T1000 (cell line): ENCODE results near the gene ATP1A4.
"Not testable (repeated sequence)": the region's sequence is repeated elsewhere in the genome, so short reads cannot be mapped to it uniquely, and the experiment has no call there.

Source experiments
- DNase-seq: peaks from one replicate; lab custom pipeline; 2025; ENCODE audit warnings: mixed read lengths; lab: John Stamatoyannopoulos, UW

ATP1A4 gene

DNA sequence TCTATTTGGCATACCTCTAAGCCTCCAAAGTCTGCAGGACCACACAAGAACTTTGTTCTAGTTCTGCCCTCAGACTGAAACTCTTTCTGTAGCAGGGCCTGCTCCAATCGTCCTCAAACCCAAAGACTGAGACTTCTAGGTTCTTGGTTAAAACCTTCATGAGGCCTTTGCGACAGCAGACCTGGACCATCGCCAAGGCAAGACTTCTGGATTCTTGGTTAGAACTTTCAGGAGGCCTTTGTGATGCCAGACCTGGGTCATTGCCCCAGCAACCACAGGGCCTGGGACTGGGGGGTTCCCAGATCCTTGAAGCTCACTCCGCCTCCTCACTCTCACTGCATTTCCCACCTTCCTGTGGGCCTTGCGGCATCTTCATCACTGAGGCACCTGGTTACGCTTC lies at the start of gene ATP1A4:
Gene ATP1A4 (plus strand): TSS at position 301 of the 400 bp plus-strand sequence. CDS start 438 bp downstream, outside the sequence.
- DNase-seq = no peak

DNA sequence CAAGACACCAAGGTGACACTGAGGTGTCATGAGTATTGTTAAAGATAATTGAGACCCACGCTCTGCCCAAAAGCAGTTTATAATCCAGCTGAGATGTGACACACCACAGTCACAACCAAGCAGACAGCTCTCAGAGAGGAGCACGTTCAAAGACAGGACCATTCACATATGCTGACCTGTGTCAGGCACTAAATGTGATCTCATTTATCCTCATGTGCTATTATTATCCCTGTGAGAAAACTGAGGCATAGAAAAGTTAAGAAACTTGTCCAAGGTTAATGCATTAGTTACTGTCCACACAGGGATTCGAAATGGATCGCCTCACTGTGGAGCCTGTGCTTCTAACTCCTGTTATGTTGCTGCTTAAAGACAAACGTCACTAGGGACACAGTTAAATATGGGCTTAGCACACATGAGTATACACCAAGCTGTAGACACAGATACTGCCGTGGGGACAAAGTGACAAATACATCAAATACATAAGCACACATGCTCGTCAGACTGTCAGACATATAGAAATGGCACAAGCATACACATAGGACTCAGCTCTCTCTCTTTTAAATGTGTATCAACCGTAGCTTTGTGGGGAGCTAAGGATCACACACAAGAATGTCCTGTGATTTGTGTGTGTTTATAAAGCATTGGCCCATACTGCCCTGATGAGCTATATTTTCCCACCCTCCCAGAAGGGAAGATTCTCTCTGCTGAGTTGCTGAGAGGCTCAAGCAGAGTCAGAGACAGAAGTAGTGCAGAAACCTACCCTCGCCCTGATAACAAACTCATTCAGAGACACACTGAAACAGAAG lies 49.5 kb upstream of the ATP1A4 start:
- no peak for DNase-seq

- no peak for DNase-seq
Observed at GRCh38 chr1:160103658-160104408, 47.6 kb upstream of the ATP1A4 start.

DNA sequence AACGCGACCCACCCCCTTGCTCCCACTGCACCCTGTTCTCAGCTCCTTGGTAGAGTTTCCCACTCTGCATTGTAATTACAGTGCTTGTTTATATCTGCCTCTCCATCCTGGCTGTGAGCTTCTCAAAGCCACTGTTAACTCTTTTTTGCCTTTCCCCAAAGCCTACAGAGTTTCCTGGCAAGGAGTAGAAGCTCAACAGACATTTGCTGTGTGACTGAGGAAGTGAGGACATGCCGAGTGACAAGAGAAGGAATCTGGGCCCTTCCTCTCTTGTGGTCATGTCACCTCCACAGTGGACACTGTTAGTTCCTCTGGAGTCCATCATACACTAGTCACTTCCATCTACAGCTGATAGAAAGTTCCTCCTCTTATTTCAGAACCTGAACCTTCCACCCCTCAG lies 46.9 kb upstream of the ATP1A4 start:
- no peak for DNase-seq

GRCh38 chr1:160105155-160105554 lies 46.2 kb upstream of the ATP1A4 start:
- DNase-seq = no peak

DNA sequence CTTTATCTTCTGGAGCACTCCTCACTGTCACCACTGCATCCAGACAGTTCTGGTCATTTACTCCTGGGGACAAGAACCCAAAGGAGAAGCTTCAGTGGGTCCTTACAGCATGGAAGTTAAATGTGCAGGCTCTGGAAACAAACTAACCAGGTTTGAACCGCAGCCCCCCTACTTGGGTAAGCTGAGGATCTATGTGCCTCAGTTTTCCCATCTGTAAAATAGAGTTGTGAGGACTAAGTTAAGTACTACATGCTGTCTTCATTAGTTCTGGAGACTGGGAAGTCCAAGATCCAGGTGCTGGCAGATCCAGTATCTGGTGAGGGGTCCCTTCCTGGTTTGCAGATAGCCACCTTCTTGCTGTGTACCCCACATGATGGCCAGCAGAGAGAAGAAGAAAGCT lies 43.9 kb upstream of the ATP1A4 start:
- no peak for DNase-seq

- DNase-seq = no peak
Observed at GRCh38 chr1:160108888-160109662, 42.3 kb upstream of the ATP1A4 start.

- no peak for DNase-seq
Observed at GRCh38 chr1:160109686-160110085, 41.7 kb upstream of the ATP1A4 start.

DNA sequence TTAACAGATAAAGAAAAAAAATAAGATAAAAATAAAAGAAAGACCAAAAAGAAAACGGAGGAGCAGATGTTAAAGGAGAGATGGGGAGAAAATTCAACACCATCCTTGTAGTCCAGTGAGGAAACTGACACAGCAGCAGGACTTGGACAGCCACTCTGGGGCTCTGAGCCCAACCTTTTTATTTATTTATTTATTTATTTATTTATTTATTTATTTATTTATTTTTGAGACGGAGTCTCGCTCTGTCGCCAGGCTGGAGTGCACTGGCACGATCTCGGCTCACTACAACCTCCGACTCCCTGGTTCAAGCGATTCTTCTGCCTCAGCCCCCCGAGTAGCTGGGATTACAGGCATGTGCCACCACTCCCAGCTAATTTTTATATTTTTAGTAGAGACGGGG lies 39.9 kb upstream of the ATP1A4 start:
- DNase-seq = not testable (repeated sequence)

- DNase-seq = no peak
Observed at GRCh38 chr1:160112357-160112756, 39.0 kb upstream of the ATP1A4 start.

- DNase-seq = no peak
Observed at GRCh38 chr1:160113407-160113806, 38.0 kb upstream of the ATP1A4 start.

DNA sequence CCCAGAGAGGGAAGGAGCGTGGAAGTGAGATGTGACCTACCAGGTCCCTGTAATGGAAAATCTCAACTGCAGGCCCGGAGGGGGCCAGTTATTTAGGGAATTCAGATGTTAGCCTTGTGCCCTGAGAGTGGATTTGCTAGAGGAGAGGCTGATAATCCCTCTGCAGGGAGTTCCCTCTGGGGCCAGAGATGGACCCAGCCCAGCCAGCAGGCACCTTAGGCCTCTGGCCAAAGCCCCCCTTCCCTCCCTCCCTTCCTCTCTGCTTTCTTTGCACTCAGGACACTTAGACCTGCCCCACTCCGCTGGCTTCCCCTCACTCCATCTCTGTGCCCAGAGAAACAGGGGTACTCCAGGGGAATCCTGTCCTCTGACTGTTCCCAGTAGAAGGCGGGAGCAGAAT lies 37.3 kb upstream of the ATP1A4 start:
- no peak for DNase-seq

- DNase-seq = no peak
Observed at GRCh38 chr1:160115545-160116282, 35.7 kb upstream of the ATP1A4 start, which contains the start of gene ATP1A2. Gene ATP1A2, plus strand, starts transcription at chr1:160115759. Its CDS starts 103 bp downstream, at chr1:160115862.

- no peak for DNase-seq
Observed at GRCh38 chr1:160116283-160117147, 34.9 kb upstream of the ATP1A4 start.

GRCh38 chr1:160117300-160117699 lies 34.1 kb upstream of the ATP1A4 start:
- no peak for DNase-seq

- DNase-seq = no peak
Observed at GRCh38 chr1:160117709-160118183, 33.7 kb upstream of the ATP1A4 start.

DNA sequence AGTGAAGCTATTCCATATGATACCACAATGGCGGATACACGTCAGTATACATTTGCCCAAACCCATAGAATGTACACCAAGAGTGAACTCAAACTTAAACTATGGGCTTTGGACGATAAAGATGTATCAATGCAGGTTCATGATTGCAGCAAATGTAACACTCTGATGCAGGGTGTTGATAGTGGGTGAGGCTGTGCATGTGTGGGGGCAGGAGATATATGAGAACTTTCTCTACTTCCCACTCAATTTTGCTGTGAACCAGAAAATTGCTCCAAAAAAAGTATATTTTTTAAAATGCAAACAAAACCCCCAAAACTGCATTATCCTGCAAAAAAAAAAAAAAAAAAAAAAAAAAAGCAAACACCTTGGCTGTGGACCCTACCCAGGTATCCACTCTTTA lies 32.5 kb upstream of the ATP1A4 start:
- DNase-seq = no peak

GRCh38 chr1:160120797-160121196 lies 30.6 kb upstream of the ATP1A4 start:
- no peak for DNase-seq

DNA sequence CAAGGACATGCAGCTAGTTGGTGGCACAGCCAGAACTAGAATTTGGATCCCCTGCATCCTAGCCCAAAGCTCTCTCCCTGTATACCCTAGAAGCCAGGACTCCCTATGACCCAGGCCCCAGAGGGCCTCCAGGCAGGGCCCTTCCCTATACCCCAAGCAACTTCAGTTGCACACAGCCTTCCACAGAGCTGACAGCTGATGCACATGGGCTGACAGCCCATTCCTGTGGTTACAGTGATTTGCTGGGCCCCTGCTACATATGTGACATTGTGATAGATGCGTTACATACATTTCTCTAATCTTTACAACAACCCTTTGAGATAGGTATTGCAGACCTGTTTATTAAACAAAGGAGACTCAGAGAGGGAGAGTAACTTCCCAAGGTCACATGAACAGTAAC lies 30.0 kb upstream of the ATP1A4 start:
- no peak for DNase-seq

GRCh38 chr1:160122978-160123495 lies 28.4 kb upstream of the ATP1A4 start:
- no peak for DNase-seq
